ENCODE measurements around the gene BCL7A. TPM values are rescaled to one million over a fixed set of nuclear protein-coding genes. Genes with fewer than 3 reads are reported as not detected.

BCL7A gene
- total RNA-seq, 4 donors from 2014 or later = 18.3 to 27.2 (median 22.7) TPM

DNA sequence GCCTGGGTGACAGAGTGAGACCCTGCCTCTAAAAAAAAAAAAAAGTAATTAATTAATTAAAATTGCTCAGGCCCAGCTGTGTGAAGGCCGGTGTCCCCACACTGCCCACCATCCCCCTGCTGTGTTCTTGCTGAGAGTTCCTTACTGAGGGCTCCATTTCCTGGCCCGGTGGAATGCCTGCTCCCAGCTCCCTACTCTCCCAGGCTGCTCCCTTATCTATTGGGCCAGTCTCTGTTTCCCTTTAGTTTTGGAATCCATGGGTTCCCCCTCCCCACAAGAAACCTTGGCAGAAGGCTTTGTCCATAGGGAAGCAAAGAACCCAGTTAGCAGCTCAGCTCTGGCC is 75.9 kb downstream of the BCL7A start:
- Histone ChIP-seq H3K4me3 (replicated peaks in 1 of 3) (no peak overlapping the region), H3K27me3 (no peaks in the 10 kb centered on the region), H3K36me3 (no peaks in the 10 kb centered on the region), H3K4me1 (peaks cover 74 to 88% of the 10 kb centered on the region in 2 donors), H3K27ac (peak overlapping the region; percentile 85 to 94 (median 88)), H3K9me3 (no peaks in the 10 kb centered on the region)
- 54 to 56% methylated on average over 2 of the region's 2 CpGs for WGBS, 2 donors
- TF ChIP-seq, protein P1, sequence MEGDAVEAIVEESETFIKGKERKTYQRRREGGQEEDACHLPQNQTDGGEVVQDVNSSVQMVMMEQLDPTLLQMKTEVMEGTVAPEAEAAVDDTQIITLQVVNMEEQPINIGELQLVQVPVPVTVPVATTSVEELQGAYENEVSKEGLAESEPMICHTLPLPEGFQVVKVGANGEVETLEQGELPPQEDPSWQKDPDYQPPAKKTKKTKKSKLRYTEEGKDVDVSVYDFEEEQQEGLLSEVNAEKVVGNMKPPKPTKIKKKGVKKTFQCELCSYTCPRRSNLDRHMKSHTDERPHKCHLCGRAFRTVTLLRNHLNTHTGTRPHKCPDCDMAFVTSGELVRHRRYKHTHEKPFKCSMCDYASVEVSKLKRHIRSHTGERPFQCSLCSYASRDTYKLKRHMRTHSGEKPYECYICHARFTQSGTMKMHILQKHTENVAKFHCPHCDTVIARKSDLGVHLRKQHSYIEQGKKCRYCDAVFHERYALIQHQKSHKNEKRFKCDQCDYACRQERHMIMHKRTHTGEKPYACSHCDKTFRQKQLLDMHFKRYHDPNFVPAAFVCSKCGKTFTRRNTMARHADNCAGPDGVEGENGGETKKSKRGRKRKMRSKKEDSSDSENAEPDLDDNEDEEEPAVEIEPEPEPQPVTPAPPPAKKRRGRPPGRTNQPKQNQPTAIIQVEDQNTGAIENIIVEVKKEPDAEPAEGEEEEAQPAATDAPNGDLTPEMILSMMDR (IDR thresholded peaks at IDR 0.05) = no peak
- TF ChIP-seq POLR2A (IDR thresholded peaks at IDR 0.05) = no peak
- intact Hi-C loops (cut with DNase I) = no loop called here
- DNase-seq = no peak

DNA sequence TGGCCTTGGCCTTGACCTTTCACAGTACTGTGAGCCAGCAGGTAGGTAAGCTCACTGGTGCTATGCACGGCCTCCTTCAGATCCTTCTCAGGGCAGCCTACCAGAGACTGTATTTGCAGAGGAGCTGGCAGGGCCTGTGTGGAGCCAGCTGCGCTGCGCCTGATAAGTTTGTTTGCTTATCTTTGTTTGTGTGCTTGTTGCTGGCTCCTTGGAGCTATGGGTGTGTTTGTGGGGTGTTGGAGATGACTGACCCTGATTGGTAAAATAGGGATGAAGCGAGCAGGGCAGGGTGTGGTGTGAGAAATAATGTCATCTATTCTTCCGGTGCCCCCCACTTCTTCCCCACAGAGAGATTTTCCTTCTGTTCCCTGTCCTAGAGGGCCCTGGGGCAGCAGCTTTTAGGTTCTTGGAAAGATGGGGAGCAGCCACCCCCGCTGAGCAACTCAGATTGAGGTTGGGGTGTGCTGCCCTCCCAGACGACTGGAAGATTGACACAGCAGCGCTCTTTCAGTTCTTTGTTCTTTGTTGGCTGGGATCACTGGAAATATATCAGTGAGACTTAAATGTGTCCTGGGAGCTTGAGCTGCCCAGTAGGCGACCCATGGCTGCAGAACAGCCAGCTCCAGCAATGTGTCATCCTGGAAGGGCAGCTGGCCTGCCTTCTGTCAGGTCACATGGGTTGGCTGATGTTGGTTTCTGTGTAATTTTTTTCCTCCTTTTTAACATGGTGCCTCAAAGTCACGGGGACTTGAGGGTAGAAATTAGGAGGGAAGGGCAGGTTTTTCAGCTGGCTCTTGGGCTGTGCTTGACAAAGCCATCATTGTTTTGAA is 76.5 kb downstream of the BCL7A start:
- Histone ChIP-seq H3K4me3 (replicated peaks in 1 of 3) (no peak overlapping the region), H3K36me3 (no peaks in the 10 kb centered on the region), H3K27me3 (no peaks in the 10 kb centered on the region), H3K27ac (peak overlapping the region; percentile 85 to 94 (median 88)), H3K4me1 (peaks cover 73 to 82% of the 10 kb centered on the region in 2 donors), H3K9me3 (no peaks in the 10 kb centered on the region)
- peak; percentile 90 to 94 for DNase-seq
- intact Hi-C loops (cut with DNase I) = no loop called here
- WGBS, 2 donors = 31 to 40% methylated on average over 9 to 10 of the region's 10 CpGs
- TF ChIP-seq POLR2A (IDR thresholded peaks at IDR 0.05) = peak in 1 of 2 donors; percentile 33
- TF ChIP-seq, protein P1 (IDR thresholded peaks at IDR 0.05) = peak in 1 of 6 experiments; percentile 10

DNA sequence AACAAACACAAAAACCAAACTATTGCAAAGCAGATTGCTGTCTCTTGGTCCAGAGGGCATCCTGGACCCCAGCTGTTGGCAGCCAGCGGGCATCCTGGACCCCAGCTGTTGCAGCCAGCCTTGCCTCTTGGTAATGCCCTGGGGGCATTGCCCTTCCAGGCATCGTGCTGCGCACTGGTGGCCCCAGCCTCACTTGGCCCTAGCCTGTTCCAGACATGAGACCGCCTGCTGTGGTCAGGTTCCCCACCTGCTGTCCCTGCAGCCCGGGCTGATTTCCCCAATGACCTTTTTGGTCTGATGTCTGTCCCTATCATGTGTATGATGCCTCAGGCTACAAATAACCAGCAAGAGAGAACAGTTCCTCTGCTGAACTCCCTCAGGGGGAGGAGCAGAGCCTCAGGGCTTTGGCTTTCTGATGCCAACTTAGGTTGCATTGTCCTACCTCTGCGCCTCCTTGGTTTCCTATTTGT is 77.6 kb downstream of the BCL7A start:
- Histone ChIP-seq H3K4me1 (peaks cover 72 to 73% of the 10 kb centered on the region in 2 donors), H3K27me3 (no peaks in the 10 kb centered on the region), H3K27ac (peak overlapping the region; percentile 85 to 94 (median 88)), H3K9me3 (no peaks in the 10 kb centered on the region), H3K4me3 (replicated peaks in 1 of 3) (no peak overlapping the region), H3K36me3 (no peaks in the 10 kb centered on the region)
- TF ChIP-seq, protein P1 (IDR thresholded peaks at IDR 0.05) = no peak
- no peak for TF ChIP-seq POLR2A (IDR thresholded peaks at IDR 0.05)
- intact Hi-C loops (cut with DNase I) = no loop called here
- WGBS, 2 donors = 94 to 97% methylated on average over 4 to 6 of the region's 6 CpGs
- DNase-seq = no peak

DNA sequence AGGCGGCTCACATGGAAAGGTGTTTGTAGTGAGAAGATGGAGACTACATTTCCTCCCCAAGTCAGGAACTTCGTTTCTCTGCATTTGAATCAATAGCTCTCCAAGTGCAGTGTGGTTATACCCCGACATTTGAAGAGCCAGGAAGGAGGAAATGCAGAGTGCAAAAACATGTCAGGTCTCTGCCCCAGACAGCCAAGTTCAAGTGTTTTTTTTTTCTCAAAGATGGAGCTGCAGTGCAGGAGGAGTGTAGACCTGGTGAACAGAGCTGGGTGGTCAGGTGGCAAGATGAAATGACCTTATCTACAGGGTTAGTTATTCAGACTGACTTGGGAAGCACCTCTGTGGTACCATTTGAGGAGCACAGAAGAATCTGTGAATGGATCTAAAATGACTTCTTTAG is 78.2 kb downstream of the BCL7A start:
- intact Hi-C loops (cut with DNase I) = loop anchor here (2.0 kb wide), 1 partner anchor 23 kb away; no protein-coding TSS in a partner anchor
- no peaks in the 10 kb centered on the region for H3K36me3 ChIP-seq
- H3K27me3 ChIP-seq = no peaks in the 10 kb centered on the region
- peak overlapping the region; percentile 85 to 94 (median 88) for H3K27ac ChIP-seq
- H3K4me3 ChIP-seq (replicated peaks in 1 of 3) = no peak overlapping the region
- H3K4me1 ChIP-seq = peaks cover 68 to 72% of the 10 kb centered on the region in 2 donors
- TF ChIP-seq POLR2A (IDR thresholded peaks at IDR 0.05) = no peak
- TF ChIP-seq, protein P1 (IDR thresholded peaks at IDR 0.05) = no peak
- DNase-seq = no peak
- 42 to 43% methylated on average over 3 of the region's 3 CpGs for WGBS, 2 donors
- H3K9me3 ChIP-seq = no peaks in the 10 kb centered on the region

DNA sequence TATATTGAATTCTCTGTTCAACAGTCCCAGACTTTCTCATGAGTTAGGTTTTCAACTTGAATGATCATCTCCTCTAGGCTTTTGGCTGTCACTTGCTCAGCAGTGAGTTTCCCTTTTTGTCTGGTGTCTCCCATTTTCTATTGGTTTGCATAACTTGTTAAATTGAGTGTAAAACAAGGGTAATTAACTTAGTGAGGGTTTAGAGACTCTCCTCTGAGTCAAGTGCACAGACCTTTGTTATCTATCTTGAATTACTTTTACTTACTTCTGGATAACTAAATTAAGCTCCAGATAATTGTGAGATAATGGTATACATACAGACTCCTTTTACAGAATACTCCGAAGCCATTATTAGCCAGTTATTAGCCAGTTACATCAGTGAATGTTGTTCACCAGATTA is 78.9 kb downstream of the BCL7A start:
- Histone ChIP-seq H3K27ac (peak overlapping the region; percentile 29 to 94 (median 85)), H3K27me3 (no peaks in the 10 kb centered on the region), H3K36me3 (no peaks in the 10 kb centered on the region), H3K9me3 (no peaks in the 10 kb centered on the region), H3K4me1 (peaks cover 65 to 71% of the 10 kb centered on the region in 2 donors), H3K4me3 (replicated peaks in 1 of 3) (no peak overlapping the region)
- 94 to 95% methylated on average over 1 of the region's 1 CpG for WGBS, 2 donors
- no peak for DNase-seq
- intact Hi-C loops (cut with DNase I) = loop anchor here (2.0 kb wide), 1 partner anchor 22 kb away; no protein-coding TSS in a partner anchor
- no peak for TF ChIP-seq POLR2A (IDR thresholded peaks at IDR 0.05)
- TF ChIP-seq, protein P1 (IDR thresholded peaks at IDR 0.05) = no peak
